GM19025 (cell line): ENCODE data around the gene DSE.

Experiments
- ATAC-seq: cut with Tn5 transposase; IDR thresholded peaks from one replicate; pipeline ENCODE4 v1.9.1; 2021; ENCODE audit warnings: mild to moderate bottlenecking, low read depth, moderate library complexity; ENCODE audit not compliant: unreplicated experiment

Gene DSE

DNA sequence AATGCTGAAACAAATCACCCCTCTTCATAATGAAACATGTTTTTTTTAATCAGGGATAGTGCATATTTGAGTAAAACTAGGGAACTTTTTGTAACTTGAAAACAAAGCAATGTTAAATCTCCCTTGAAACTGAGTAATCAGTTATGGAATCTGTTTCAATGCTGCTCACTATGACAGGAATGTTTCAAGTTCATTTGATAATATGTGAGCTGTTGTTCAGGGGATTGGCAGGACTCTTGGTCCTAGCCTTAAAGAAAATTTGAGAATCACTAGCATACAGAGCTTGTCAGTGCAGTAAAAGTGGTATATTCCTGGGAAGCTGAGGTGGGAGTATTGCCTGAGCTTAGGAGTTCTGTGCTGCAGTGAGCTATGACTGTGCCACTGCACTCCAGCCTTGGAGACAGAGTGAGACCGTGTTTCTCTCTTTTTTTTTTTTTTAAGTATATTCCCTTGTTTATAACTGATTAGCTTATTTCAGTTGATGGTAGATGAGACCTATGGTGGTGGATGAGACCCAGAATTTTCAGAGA is 68.8 kb downstream of the DSE start:
- ATAC-seq: no peak

DNA sequence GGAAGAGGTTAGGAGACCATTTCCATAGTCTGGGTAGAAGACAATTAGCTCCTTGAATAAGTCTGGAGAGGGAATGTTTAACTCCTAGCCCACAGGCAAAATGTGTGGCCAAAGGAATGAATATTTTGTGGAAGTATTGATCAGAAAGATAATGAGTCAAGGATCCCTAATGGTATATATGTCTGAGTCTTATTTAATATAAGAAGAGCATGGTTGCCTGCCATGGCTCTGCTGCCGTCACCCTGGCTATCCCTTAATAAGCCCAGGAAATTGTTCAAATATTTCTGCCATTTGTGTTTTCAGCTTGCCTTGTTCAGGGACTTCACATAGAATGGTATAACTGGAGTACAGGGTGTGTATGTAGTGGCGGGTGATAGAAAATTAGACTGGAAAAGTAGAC is 72.4 kb downstream of the DSE start:
- no peak for ATAC-seq

DNA sequence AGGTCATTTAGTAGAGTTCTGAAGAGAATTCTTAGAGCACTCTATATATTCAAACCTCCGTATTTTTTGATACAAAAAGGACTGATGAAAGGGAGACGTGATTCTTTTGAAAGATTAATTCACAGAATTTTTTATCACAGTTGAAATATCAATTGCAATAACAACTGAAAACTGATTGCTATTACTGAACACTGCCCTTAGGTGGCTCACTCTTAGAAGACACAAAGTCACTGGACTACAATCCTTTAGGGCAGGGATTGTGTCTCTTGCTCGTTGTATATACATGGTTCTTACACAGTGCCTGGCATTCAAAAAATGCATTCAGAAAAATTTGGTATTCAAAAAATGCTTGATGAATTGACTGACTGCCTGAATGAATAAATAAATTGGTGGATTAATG is 73.3 kb downstream of the DSE start:
- no peak for ATAC-seq

DNA sequence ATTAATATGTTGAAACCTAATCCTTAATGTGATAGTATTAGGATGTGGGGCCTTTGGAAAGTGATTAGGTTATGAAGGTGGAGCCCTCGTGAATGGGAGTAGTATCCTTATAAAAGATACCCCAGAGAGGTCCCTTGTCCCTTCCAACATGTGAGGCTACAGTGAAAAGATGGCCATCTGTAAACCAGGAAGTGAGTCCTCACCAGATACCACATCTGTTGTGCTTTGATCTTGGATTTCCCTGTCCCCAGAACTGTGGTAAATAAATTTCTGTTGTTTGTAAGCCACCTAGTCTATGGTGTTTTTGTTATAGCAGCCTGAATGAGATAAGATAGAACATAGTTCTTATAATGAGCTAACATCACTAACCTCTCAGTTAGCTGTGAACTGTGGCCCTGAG is 73.8 kb downstream of the DSE start:
- ATAC-seq: no peak

DNA sequence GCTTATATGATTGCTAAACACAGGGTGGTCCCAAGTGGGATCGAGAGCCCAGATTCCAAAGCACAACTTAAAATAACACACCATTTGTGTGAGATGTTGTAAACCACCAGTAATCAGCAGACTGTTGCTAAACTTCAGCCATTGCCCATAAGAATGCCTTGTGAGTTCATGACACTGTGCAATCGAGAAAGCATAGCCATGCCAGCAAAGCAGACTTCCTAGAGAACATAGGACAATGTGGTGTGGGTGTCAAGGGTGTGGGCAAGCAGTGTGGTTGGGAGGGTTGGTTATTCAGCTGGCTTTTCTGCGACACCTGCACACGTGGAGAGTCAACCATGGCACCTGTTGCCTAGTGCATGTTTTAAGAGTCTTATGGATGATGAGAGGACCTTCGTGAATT is 74.4 kb downstream of the DSE start:
- no peak for ATAC-seq

DNA sequence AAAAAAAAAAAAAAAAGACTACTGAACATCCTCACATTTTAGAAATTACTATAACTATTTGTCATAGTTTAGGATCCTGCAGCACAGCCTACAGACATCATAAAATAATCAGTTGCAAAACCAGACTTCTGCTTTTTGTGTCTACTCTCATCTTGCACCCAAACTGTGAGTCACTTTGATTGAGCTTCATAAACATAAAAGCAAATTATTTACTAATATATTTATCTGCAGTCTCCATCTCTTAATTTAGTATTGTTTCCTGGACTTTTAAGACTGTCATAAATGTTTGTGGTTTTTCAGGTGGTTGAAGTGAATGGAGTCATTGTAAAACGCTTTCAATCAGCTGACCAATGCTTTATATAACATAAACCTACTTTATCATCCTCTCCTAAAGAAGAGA is 75.7 kb downstream of the DSE start:
- ATAC-seq: no peak

DNA sequence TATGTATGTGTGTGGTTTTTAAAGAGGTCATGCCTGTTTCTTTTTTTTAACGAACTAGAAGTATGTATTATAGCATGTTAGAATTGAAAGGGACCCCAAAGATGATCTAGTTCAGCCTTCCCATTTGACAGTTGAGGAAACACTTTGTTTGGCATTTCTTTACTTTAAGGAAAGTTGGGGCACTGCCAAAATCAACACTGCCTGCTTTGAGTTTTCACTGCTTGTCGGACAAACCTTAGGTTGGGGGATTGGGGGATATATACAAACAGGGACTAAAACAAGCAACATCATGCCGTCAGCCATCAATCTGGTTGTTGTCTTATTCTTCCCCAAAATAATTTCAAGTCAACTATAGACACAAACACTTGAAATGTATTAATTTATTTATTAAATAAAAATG is 76.3 kb downstream of the DSE start:
- no peak for ATAC-seq

DNA sequence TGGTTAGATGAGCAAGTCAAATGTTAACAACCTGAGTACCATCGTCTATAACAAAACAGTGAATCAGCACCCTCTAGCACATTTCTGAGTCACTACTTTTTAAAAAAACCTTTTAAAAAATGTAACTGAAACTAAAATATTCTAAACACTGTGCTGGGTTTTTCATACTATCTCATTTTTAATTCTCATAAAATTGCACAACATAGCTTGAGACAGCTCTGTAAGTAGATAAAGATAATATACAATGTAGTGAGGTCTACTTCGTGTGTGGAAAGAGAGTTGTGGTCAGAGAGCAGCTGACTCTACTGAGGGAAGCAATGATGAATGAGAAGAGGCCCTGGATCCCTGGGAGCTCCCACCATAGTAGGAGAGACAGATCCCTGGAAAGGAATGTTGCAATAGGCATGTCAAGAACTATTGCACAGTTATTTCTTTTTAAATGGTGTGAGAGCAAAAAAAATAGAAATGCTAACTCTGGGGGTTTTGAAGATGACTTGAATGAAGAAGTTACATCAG is 76.8 kb downstream of the DSE start:
- no peak for ATAC-seq

DNA sequence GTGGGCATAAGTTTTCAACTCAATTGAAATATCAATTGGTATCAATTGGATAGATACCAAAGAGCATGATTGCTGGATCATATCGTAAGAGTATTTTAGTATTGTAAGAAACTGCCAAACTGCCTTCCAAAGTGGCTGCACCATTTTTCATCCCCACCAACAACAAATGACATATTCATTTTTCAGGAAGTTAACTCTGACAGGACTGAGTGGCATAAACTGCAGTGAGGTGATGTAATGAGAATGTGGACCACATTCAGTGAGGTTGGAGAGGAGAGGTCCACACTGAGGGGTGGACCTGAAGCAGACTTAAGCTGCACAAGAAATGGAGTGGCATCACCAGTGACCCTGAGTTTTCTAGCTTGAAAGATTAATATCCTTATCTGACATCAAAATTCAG is 78.8 kb downstream of the DSE start:
- no peak for ATAC-seq

DNA sequence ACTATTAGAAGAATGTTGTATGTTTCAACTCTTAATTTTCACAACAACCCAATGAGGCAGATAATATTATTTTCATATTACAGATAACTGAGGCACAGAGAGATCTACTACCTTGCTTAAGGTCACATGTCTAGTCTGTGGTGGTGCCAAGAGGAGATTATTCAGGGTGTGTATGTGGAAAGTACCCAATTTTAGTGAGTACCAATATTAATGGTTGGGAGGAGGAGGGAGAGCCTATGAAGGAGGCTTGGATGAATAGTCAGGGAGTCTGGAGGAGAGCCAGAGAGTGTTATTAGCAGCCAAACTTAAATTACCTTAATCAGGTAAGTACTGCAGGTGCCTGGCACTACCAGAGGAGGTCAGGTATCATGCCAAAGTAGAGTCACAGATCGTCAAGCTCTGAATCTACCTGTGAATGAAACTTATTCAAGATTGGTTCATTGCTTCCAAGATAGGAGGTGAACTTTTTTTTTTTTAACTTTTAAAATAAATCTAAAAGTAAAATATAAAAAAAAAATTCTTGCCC is 79.5 kb downstream of the DSE start:
- no peak for ATAC-seq

DNA sequence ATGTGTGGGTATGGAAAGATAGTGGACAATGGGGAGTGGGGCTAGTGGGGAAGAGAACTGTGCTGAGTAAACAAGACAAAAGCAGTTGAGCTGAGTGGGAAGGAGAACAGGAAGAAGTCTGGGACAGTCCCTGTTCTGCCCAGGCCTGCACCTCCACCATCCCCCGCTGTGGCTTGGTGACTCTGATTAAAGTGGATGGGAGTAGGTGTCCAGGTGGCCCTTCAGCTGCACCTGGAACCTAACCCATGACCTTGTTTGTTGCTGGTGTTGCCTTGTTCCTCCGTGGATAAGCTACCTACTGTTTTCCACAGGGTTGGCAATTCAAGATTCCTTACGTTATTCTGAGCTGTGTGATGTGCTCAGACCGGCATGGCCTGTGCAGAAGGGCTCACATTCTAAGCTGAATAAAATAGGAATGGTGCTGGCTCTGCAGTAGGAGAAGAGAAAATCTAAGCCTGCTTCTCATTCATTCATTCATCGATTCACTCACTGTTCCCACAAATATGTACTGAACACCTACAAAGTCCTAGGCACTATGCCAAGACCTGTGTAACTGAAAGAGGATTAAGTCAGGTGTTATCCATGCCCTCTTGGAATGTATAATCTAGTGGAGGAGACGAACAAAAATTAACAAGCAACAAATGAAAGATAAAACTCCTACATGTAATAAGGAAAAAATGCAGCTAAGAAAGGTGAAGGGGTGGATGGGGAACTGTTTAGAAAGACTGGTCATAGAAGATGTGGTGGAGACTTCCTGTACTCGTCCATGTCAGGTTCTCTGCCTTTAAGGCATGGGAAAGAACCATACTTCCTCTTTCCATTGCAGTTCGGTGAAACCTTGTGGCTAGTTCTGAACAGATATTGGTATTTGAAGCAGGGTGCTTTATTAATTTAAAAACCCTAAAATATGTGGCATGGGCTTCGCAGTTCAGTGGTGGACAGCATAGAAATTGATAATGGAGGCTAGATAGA is 80.3 kb downstream of the DSE start:
- peak; percentile 73 for ATAC-seq

DNA sequence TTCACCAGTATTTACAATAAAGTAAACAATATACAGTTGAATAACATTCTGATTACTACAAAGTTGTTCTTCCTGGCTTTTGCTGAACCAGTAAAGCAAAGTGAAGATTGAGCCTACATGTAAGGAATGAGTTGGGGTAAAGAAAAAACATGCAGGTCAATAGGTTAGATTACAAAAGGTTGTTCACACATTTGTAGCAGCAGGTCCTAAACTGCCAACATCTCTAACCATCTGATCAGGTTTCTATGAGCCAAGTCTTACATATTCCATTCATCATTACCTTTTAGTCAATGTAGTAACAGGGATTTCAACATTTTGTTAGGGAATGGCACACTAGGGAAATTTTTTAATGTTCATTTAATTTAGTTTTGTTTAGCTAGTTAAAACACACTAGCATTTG is 81.2 kb downstream of the DSE start:
- ATAC-seq: no peak

DNA sequence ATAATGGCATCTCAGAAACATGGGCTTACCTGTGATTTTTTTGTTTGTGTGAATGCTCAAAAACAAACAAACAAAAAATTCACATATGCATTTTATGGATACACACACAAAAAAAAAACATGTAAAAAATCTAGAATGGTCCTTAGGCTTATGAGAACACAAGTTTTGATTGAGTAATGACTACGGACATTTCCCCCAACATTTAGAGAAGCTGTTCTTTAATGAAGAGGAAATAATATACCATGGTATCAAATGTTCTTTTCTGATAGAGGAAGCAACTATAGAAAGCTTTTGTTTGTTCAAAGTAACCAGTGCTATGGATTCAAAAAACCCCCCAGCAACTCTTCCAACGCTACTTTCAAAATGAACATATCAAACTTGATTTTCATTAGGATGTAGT is 81.8 kb downstream of the DSE start:
- ATAC-seq: no peak

DNA sequence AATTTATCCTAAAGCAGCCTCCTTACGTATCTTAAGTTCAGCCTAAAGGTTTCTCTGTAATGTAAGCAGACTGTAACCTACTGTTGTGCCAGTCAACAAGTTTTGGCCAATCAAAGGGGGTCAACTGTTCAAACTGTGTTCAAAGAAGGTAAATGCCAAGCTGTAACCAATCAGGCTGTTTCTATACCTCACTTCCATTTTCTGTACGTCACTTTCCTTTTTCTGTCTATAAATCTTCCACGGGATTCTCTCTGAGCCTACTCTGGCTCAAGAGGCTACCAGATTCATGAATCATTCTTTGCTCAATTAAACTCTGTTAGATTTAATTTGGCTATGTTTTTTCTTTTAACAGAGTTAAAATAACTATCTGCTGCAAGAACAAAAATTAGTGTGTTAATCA is 85.4 kb downstream of the DSE start:
- no peak for ATAC-seq

DNA sequence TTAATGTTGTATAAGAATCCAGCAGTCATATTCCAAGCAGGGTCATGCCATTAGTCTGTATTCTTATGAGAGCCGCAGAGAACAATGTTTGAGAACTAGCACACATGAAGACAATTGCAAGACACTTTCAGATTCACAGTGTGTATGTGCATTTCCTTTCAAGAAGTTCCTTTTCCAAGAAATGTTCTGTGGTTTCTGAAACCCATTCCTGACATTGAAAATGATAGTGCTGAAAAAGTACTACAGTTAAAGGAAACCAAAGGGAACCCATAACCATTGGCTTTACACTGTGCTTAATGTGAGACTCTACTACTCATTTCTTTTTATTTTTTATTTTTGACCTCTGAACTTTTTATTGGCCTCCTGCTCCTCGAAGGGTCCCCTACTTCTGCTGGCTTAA is 86.2 kb downstream of the DSE start:
- ATAC-seq: no peak

DNA sequence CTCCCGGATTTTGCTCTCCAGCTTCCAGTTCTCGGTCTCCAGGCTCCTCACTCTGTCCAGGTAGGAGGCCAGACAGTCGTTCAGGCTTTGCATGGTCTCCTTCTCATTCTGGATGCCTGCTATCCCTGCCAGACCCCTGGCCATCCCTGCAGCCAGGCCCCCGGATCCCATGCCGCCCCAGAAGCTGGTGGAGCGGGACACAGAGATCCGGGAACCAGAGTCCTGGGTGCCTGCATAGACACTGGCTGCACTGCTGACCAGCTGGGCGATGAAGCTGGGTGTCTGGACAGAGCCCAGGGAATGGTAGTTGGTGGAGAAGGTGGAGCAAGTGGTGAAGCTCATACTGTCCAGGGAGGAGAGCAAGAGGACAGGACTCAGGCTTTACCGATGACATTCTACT is 87.5 kb downstream of the DSE start:
- ATAC-seq: no peak

DNA sequence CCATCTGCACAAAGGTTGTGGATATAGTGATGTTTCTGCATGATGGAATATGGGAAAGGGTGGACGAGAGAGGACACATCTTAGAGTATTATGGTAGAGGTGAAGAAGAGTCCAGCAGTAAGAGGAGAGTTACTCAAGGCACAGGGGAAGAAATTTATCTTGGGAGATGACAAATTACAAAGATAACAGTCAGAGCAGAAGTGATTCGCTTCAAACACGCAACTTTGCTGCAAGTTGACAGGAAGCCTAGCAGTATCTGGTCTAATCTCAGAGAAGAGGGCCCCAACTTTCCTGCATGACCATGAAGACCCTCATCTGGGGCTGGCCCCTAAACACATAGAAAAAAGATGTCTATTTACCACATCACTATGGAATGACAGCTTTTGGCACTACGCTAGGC is 89.2 kb downstream of the DSE start:
- no peak for ATAC-seq

DNA sequence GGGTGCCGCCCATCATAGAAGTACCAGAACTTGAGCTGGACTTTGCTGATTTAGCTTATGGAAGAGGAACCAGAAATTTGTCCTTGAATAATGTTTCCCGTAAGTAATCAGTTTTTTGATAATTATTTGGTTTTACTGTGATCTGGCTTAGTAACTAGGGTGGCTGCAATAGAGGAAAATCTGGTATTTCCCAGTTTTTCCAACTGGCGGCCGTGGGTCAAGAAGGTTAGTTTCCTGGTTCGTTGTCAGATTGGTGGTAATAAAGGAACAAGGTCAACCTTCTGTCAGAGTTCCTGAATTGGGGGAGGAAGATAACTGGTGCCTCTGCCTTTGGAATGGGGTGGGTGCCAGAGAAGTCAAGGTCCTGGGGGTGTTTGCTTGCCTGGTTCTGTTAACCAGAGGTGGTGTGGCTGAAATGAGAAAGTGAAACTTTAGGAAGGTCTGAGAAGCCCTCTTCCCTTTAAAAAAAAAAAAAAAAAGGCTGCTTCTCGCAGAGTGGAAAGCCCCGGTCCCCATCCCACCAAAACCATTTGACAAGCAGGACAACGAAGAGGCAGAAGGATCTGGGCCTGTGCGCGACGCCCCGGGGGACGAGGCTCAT is 90.7 kb downstream of the DSE start, which contains the start of gene CALHM6:
Gene CALHM6 (plus strand): TSS at position 45 of the 601 bp plus-strand sequence. CDS start 555 bp downstream, at position 600.
- ATAC-seq: no peak

DNA sequence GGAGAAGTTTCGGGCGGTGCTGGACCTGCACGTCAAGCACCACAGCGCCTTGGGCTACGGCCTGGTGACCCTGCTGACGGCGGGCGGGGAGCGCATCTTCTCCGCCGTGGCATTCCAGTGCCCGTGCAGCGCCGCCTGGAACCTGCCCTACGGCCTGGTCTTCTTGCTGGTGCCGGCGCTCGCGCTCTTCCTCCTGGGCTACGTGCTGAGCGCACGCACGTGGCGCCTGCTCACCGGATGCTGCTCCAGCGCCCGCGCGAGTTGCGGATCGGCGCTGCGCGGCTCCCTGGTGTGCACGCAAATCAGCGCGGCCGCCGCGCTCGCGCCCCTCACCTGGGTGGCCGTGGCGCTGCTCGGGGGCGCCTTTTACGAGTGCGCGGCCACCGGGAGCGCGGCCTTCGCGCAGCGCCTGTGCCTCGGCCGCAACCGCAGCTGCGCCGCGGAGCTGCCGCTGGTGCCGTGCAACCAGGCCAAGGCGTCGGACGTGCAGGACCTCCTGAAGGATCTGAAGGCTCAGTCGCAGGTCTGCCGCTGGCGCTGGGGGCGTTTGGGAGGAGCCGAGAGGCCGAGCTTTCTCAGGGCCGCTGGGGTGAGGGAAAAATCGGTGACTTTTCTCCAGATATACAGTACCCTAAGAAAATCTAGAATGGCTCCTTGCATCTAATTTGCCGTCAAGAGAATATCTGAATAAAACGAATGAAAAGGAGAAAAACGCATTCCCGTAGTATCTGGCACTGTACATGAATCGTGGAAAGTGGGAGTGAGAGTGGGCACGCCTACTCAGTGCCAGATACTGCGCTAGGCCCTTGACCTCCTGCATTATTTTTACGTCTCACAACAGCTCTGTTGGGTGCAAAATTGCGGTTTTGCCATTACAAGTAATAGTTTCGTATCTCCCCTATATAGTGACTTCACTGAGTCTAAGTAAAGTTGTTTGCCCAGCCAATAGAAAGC is 91.5 kb downstream of the DSE start:
- ATAC-seq: peak; percentile 89

DNA sequence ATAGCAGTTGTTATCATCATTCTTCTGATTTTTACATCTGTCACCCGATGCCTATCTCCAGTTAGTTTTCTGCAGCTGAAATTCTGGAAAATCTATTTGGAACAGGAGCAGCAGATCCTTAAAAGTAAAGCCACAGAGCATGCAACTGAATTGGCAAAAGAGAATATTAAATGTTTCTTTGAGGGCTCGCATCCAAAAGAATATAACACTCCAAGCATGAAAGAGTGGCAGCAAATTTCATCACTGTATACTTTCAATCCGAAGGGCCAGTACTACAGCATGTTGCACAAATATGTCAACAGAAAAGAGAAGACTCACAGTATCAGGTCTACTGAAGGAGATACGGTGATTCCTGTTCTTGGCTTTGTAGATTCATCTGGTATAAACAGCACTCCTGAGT is 92.6 kb downstream of the DSE start:
- ATAC-seq: no peak
